ENCODE results near the gene LVRN. TPM values are rescaled to one million over a fixed set of nuclear protein-coding genes. Genes with fewer than 3 reads are reported as not detected.

The LVRN gene
- polyA plus RNA-seq, 10 donors, result 1.6 to 9.7 (median 4.6) TPM

- no peak for DNase-seq
These were observed 61.3 kb downstream of the LVRN start for GRCh38 chr5:116023619-116024018.

- no peak for DNase-seq
These were observed 63.6 kb downstream of the LVRN start for GRCh38 chr5:116025866-116026265.

- DNase-seq, result peak; percentile 44 to 77 (median 52)
These were observed 69.8 kb downstream of the LVRN start, which contains the start of gene ARL14EPL for GRCh38 chr5:116032094-116032517. ARL14EPL (plus strand) TSS chr5:116032472; CDS start chr5:116051466, 18,994 bp downstream.

GRCh38 chr5:116032991-116033390 is 70.7 kb downstream of the LVRN start:
- DNase-seq, result no peak

- no peak for DNase-seq
These were observed 72.8 kb downstream of the LVRN start for GRCh38 chr5:116035123-116035522.

- DNase-seq, result peak in 1 of 3 donors; percentile 7
These were observed 75.1 kb downstream of the LVRN start for GRCh38 chr5:116037236-116037822.

GRCh38 chr5:116038817-116039216 is 76.5 kb downstream of the LVRN start:
- no peak for DNase-seq

- no peak for DNase-seq
These were observed 80.1 kb downstream of the LVRN start for GRCh38 chr5:116042375-116042774.

GRCh38 chr5:116044073-116044472 is 81.8 kb downstream of the LVRN start:
- no peak for DNase-seq

GRCh38 chr5:116045821-116046220 is 83.5 kb downstream of the LVRN start:
- DNase-seq, result no peak

- DNase-seq, result no peak
These were observed 84.0 kb downstream of the LVRN start for GRCh38 chr5:116046261-116046660.

- no peak for DNase-seq
These were observed 84.5 kb downstream of the LVRN start for GRCh38 chr5:116046823-116047222.

GRCh38 chr5:116058346-116058936 is 96.2 kb downstream of the LVRN start:
- no peak for DNase-seq

- DNase-seq, result no peak
These were observed 100.1 kb downstream of the LVRN start for GRCh38 chr5:116062352-116062751.

- DNase-seq, result no peak
These were observed 101.7 kb downstream of the LVRN start for GRCh38 chr5:116063950-116064349.

GRCh38 chr5:116068028-116068632 is 105.9 kb downstream of the LVRN start:
- peak; percentile 61 to 83 (median 73) for DNase-seq

- DNase-seq, result no peak
These were observed 108.9 kb downstream of the LVRN start for GRCh38 chr5:116071211-116071610.

- no peak for DNase-seq
These were observed 113.0 kb downstream of the LVRN start for GRCh38 chr5:116075191-116075831.

GRCh38 chr5:116076496-116076895 is 114.2 kb downstream of the LVRN start:
- DNase-seq, result no peak
